Panc1 (cell line): ENCODE measurements around the gene NRCAM. TPM values are rescaled to one million over a fixed set of nuclear protein-coding genes. Genes with fewer than 3 reads are reported as not detected.
A peak's percentile ranks its signal among the peaks of the same experiment; 100 is the strongest.

Source experiments
- ATAC-seq: fragments of 200-7000 bp; cut with Tn5 transposase; 2 replicates; pipeline ENCODE4 v1.9.1; 2020; ENCODE audit warnings: mild to moderate bottlenecking, moderate library complexity
- BruUV-seq: library from RNA; stranded (reverse); fragments of 400-500 nt; replicated peaks from 2 replicates; lab custom pipeline; 2021; lab: Mats Ljungman, UMichigan
- CTCF ChIA-PET: fragments of 300-600 bp; sonication (Branson Sonifier 250); formaldehyde crosslinking; loops from one replicate; lab custom pipeline; 2022; ENCODE audit warnings: antibody characterized with exemption; lab: Charles Lee
- POLR2A ChIA-PET: fragments of 300-600 bp; sonication (Branson Sonifier 250); formaldehyde crosslinking; loops from one replicate; lab custom pipeline; 2022; ENCODE audit warnings: antibody characterized with exemption; lab: Charles Lee
- DNase-seq: peaks from one replicate; pipeline ENCODE4 v3.0.0-alpha.2; 2010; ENCODE audit warnings: low read depth, low spot score
- H3K27ac ChIP-seq: 2 replicates; pipeline ENCODE4 v1.5.1; 2011; ENCODE audit warnings: mild to moderate bottlenecking, low read length, inconsistent platforms
- H3K27me3 ChIP-seq: fragments of 200-500 bp; sonication (Bioruptor generic); 2 replicates; pipeline ENCODE4 v1.6.0; 2014; ENCODE audit warnings: low read length, inconsistent platforms; ENCODE audit not compliant: control insufficient read depth, insufficient read depth
- H3K36me3 ChIP-seq: fragments of 200-500 bp; sonication (Bioruptor generic); 2 replicates; pipeline ENCODE4 v1.5.1; 2014; ENCODE audit warnings: inconsistent platforms, mild to moderate bottlenecking, low read length, moderate library complexity; ENCODE audit not compliant: control insufficient read depth, insufficient read depth
- H3K4me1 ChIP-seq: 2 replicates; pipeline ENCODE4 v1.5.1; 2011; ENCODE audit warnings: inconsistent platforms, mild to moderate bottlenecking, low read length, moderate library complexity; ENCODE audit not compliant: control insufficient read depth, insufficient read depth
- H3K4me3 ChIP-seq, 2 experiments: 2 replicates each; pipeline ENCODE4 v1.5.1; 2011 to 2012; ENCODE audit warnings: low read depth in 2 of 2, low read length in 2 of 2, mild to moderate bottlenecking in 2 of 2, inconsistent platforms in 1 of 2, moderate library complexity in 1 of 2
- H3K9me3 ChIP-seq: fragments of 200-500 bp; sonication (Bioruptor generic); 2 replicates; pipeline ENCODE4 v1.5.1; 2014; ENCODE audit warnings: low read depth, mild to moderate bottlenecking, inconsistent platforms, low read length, moderate library complexity; ENCODE audit not compliant: control insufficient read depth, insufficient read depth
- POLR2AphosphoS5 ChIP-seq: IDR thresholded peaks from 2 replicates; pipeline ENCODE4 v1.6.1; 2012; ENCODE audit warnings: mild to moderate bottlenecking, low read depth, low read length, moderate library complexity
- SIN3A ChIP-seq: IDR thresholded peaks from 2 replicates; pipeline ENCODE4 v1.6.1; 2012; ENCODE audit warnings: low read depth, mild to moderate bottlenecking, low read length, moderate library complexity, borderline replicate concordance; ENCODE audit not compliant: insufficient read depth
- TCF7L2 ChIP-seq: IDR thresholded peaks from 2 replicates; pipeline ENCODE4 v1.6.1; 2011; ENCODE audit warnings: mild to moderate bottlenecking, low read depth, low read length, inconsistent platforms
- in situ Hi-C: cut with HindIII; loops from 2 replicates; pipeline ENCODE4 v1.10.0; 2016; ENCODE audit warnings: low sequenced_read_pairs, low pct_unique_long_range_greater_than_20kb
- intact Hi-C: fragments of 100-400 bp; cut with micrococcal nuclease; formaldehyde crosslinking; loops from one replicate; pipeline ENCODE4 v1.10.0; 2022; ENCODE audit not compliant: unreplicated experiment
- total RNA-seq: library from RNA; stranded (reverse); gene quantifications from one replicate; pipeline ENCODE4 v1.2.1, GENCODE V29; 2021; ENCODE audit not compliant: unreplicated experiment
- TF ChIP-seq, protein P1 (sequence below): fragments of 450-650 bp; IDR thresholded peaks from 2 replicates; pipeline ENCODE4 v1.5.1; 2017; ENCODE audit warnings: mild to moderate bottlenecking
- TF ChIP-seq, protein P2 (sequence below), 2 experiments: IDR thresholded peaks; 2 replicates each; pipeline ENCODE4 v1.6.1; 2011 to 2012; ENCODE audit warnings: low read depth in 2 of 2, control low read depth in 1 of 2, low read length in 1 of 2, mild to moderate bottlenecking in 1 of 2, moderate library complexity in 1 of 2; ENCODE audit not compliant: insufficient read depth in 1 of 2

NRCAM gene
- total RNA-seq, 1 experiment from 2014 or later: 0.21 TPM

DNA sequence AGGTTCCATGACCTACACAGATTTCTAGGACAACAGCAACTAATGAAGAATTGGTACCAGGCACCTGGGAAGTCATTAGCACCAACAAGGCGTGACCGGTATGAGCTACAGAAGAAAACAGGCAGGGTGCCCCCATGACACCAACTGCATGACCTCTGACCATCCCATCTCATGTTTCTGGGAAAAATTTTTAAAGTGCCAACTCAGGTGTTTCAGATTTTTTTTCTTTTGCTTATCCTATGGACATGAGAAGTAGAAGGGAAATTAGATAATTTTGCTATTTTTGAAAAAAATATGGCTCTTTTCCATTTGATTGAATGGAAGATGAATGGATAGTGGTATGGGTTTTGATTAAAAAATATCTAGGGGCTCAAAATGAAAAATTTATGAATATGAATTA lies 154.8 kb downstream of the NRCAM start:
- Histone ChIP-seq H3K9me3 (no peaks in the 10 kb centered on the region), H3K4me3 (no peak overlapping the region), H3K27ac (no peak overlapping the region), H3K36me3 (no peaks in the 10 kb centered on the region), H3K4me1 (peaks cover 4% of the 10 kb centered on the region; the same call in 1 of the 2 replicates), H3K27me3 (no peaks in the 10 kb centered on the region; the same call in 1 of the 2 replicates)
- POLR2A ChIA-PET: no interaction called here
- DNase-seq (no peak), ATAC-seq (no peak)
- intact Hi-C loops: no loop called here
- TF ChIP-seq, protein P1, sequence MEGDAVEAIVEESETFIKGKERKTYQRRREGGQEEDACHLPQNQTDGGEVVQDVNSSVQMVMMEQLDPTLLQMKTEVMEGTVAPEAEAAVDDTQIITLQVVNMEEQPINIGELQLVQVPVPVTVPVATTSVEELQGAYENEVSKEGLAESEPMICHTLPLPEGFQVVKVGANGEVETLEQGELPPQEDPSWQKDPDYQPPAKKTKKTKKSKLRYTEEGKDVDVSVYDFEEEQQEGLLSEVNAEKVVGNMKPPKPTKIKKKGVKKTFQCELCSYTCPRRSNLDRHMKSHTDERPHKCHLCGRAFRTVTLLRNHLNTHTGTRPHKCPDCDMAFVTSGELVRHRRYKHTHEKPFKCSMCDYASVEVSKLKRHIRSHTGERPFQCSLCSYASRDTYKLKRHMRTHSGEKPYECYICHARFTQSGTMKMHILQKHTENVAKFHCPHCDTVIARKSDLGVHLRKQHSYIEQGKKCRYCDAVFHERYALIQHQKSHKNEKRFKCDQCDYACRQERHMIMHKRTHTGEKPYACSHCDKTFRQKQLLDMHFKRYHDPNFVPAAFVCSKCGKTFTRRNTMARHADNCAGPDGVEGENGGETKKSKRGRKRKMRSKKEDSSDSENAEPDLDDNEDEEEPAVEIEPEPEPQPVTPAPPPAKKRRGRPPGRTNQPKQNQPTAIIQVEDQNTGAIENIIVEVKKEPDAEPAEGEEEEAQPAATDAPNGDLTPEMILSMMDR: no peak
- TF ChIP-seq POLR2AphosphoS5 (no peak), TCF7L2 (no peak), SIN3A (no peak)
- TF ChIP-seq, protein P2, sequence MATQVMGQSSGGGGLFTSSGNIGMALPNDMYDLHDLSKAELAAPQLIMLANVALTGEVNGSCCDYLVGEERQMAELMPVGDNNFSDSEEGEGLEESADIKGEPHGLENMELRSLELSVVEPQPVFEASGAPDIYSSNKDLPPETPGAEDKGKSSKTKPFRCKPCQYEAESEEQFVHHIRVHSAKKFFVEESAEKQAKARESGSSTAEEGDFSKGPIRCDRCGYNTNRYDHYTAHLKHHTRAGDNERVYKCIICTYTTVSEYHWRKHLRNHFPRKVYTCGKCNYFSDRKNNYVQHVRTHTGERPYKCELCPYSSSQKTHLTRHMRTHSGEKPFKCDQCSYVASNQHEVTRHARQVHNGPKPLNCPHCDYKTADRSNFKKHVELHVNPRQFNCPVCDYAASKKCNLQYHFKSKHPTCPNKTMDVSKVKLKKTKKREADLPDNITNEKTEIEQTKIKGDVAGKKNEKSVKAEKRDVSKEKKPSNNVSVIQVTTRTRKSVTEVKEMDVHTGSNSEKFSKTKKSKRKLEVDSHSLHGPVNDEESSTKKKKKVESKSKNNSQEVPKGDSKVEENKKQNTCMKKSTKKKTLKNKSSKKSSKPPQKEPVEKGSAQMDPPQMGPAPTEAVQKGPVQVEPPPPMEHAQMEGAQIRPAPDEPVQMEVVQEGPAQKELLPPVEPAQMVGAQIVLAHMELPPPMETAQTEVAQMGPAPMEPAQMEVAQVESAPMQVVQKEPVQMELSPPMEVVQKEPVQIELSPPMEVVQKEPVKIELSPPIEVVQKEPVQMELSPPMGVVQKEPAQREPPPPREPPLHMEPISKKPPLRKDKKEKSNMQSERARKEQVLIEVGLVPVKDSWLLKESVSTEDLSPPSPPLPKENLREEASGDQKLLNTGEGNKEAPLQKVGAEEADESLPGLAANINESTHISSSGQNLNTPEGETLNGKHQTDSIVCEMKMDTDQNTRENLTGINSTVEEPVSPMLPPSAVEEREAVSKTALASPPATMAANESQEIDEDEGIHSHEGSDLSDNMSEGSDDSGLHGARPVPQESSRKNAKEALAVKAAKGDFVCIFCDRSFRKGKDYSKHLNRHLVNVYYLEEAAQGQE (IDR thresholded peaks at IDR 0.05; ENCODE audit: insufficient read depth in 1 of 2, low read depth in 2 of 2, low read length in 1 of 2): no peak
- CTCF ChIA-PET: no interaction called here
- no TSS peak for BruUV-seq
- in situ Hi-C loops: no loop called here

DNA sequence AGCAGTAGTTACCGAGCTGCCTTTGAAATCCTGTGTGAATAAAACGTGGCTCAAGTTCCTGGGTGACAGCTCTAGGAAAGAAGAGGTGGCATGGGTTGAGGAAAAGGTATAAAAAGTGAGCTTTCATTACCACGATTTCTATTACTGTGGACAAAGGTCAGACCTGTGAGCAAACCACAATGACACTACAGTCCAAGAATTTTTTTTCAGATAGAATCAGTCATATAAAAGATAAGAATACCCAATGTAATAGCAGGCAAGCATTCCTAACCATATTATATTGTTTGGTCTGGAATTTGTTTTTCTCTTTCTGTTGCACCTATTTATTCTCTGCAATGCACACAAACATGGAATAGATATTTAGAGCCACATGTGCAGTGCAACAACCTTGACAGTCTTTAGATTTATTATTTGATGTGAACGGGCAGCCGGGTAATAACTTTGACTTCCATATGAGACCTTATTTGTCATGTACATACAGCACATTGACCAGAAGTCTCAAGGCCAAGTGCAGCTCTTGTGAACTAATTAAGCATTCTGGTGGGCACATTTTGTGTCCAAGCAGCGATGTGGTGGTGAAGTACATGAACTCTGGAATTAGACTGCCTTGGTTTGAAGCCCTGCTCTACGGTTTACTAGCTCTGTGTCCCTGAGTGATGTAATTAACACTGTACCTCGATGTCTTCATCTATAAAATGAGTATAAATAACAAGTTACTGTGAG lies 156.8 kb downstream of the NRCAM start:
- ATAC-seq (peak; percentile 82), DNase-seq (no peak)
- ChIA-PET CTCF (no interaction called here), POLR2A (no interaction called here)
- H3K27ac ChIP-seq: 0 out of 2 replicates have a peak overlapping the region, but pooled peaks have one; percentile 48
- in situ Hi-C loops (no loop called here), intact Hi-C loops (no loop called here)
- no peak overlapping the region for H3K4me3 ChIP-seq
- TF ChIP-seq POLR2AphosphoS5 (no peak), TCF7L2 (no peak), SIN3A (no peak)
- H3K36me3 ChIP-seq: no peaks in the 10 kb centered on the region
- H3K27me3 ChIP-seq: no peaks in the 10 kb centered on the region; the same call in 1 of the 2 replicates
- no peaks in the 10 kb centered on the region for H3K9me3 ChIP-seq
- H3K4me1 ChIP-seq: peaks cover 4% of the 10 kb centered on the region; the same call in 1 of the 2 replicates
- no TSS peak for BruUV-seq

DNA sequence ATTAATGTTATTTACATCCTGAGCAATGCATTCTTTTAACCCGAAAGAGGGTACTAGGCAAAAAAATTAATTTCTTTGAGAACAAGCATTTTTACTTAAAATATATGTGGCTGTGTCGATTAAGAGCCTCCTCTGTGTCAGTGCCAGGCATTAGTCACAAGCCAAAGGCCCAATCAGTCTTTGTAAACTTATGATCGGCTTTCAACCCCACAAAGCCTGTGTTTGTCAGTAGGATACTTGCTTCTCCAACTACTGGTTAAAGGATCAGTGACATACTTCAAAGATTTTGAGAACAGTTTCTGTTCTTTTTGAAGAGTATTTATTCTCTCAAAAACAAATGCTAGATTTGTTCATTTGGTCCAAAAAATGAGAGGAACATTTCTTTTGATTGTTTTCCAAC lies 159.3 kb downstream of the NRCAM start:
- Histone ChIP-seq H3K4me3 (no peak overlapping the region), H3K27me3 (no peaks in the 10 kb centered on the region; the same call in 1 of the 2 replicates), H3K27ac (no peak overlapping the region), H3K9me3 (no peaks in the 10 kb centered on the region), H3K4me1 (peaks cover 4% of the 10 kb centered on the region; the same call in 1 of the 2 replicates), H3K36me3 (no peaks in the 10 kb centered on the region)
- no peak for DNase-seq
- in situ Hi-C loops: no loop called here
- ChIA-PET POLR2A (no interaction called here), CTCF (no interaction called here)
- no peak for ATAC-seq
- BruUV-seq: no TSS peak
- intact Hi-C loops: no loop called here
- no peak for TF ChIP-seq TCF7L2
- TF ChIP-seq, protein P1: no peak
- TF ChIP-seq SIN3A: no peak
- TF ChIP-seq, protein P2 (IDR thresholded peaks at IDR 0.05; ENCODE audit: insufficient read depth in 1 of 2, low read depth in 2 of 2, low read length in 1 of 2): no peak
- no peak for TF ChIP-seq POLR2AphosphoS5
